ENCODE measurements around the gene S100P.

GRCh38 chr4:6710996-6711395, 17.3 kb downstream of the S100P start:
- no peak for TF ChIP-seq CTCF (IDR thresholded peaks at IDR 0.05)
- TF ChIP-seq EZH2 (IDR thresholded peaks at IDR 0.05; ENCODE audit: borderline replicate concordance, insufficient read depth, low read depth, low read length, poor library complexity, severe bottlenecking) = no peak

All from B cell (primary cell).